Heart left ventricle (tissue), 13 donors: ENCODE data around the gene APPL2.

ENCODE experiments used
- POLR2A ChIP-seq, 2 donors: fragments of 450-650 bp; IDR thresholded peaks; one replicate each; pipeline ENCODE4 v1.6.1; 2017; ENCODE audit warnings: antibody characterized with exemption in 2 of 2, mild to moderate bottlenecking in 2 of 2, moderate library complexity in 2 of 2
- TF ChIP-seq, protein P1 (sequence below), 12 donors: fragments of 200-600 bp; sonication (generic) in 4 of 12; IDR thresholded peaks; one replicate each; pipeline versions ENCODE4 v1.5.0 to v1.8.0; 2018 to 2022; ENCODE audit warnings: antibody characterized with exemption in 12 of 12, mild to moderate bottlenecking in 5 of 12
- donor health status: ischemic (EF 13 %, LVEDD 7.1; RV severe dilation, severe dysfunction).
- donor health status: DM: no; HTN: yes; CAD: no.
- donor health status: DM: no; HTN: no; CAD: no.
- donor health status: ischemic (EF 25% LVEDD 6.9; RV normal size, moderate dysfunction).
- donor health status: ischemic (EF 25% LVEDD 5.7; RV mildly dilated, moderate dysfunction).
- donor health status: ischemic (EF 35%, LVEDD 5.7; RV mildly dilated, moderate dysfunction).
- donor health status: nonischemic (EF 11% LVEDD 7.7; RV severe dilation, severe dysfunction).
- donor health status: DM: yes; HTN: yes; CAD: no.
- donor health status: PGD.
- donor health status: ischemic (EF 29% LVEDD 5.4; RV normal size, mild dysfunction).
- donor health status: nonischemic (EF 23%, LVEDD 6.1; RV moderate dilation, normal function).

DNA sequence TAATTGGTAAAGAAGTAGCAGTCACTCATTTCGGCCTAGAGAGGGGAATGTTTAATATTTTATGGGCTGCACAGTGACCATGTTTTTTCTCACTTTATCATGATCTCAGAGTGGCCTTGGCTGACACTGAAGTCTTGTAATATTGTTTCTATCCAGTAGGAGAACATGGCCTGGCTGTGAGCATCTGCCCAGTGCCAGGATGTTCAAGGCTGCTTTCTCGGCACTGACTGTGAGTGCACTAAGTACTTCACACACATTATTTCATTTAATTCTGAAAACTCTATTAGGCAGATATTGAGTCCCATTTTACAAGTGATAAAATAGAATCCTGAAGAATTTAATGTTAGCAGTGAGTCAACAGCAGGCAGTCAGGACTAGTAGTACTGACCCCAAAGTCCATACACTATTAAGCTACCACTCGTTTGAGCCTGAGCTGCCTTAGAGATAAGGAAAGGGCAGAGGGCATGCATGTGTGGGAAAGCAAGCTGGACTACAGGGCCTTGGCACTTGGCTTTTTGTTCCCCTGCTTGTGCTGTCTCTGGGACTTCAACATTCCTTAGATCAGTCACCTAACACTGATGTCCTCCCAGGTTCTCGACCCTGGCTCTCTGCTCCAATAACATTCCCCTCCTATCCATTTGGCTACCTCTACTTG lies 42.2 kb upstream of the APPL2 start:
- TF ChIP-seq, protein P1, sequence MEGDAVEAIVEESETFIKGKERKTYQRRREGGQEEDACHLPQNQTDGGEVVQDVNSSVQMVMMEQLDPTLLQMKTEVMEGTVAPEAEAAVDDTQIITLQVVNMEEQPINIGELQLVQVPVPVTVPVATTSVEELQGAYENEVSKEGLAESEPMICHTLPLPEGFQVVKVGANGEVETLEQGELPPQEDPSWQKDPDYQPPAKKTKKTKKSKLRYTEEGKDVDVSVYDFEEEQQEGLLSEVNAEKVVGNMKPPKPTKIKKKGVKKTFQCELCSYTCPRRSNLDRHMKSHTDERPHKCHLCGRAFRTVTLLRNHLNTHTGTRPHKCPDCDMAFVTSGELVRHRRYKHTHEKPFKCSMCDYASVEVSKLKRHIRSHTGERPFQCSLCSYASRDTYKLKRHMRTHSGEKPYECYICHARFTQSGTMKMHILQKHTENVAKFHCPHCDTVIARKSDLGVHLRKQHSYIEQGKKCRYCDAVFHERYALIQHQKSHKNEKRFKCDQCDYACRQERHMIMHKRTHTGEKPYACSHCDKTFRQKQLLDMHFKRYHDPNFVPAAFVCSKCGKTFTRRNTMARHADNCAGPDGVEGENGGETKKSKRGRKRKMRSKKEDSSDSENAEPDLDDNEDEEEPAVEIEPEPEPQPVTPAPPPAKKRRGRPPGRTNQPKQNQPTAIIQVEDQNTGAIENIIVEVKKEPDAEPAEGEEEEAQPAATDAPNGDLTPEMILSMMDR (IDR thresholded peaks at IDR 0.05): peak in 1 of 12 donors; percentile 19
- no peak for TF ChIP-seq POLR2A (IDR thresholded peaks at IDR 0.05)
